Measurements from ENCODE around the gene HELQ.

DNA sequence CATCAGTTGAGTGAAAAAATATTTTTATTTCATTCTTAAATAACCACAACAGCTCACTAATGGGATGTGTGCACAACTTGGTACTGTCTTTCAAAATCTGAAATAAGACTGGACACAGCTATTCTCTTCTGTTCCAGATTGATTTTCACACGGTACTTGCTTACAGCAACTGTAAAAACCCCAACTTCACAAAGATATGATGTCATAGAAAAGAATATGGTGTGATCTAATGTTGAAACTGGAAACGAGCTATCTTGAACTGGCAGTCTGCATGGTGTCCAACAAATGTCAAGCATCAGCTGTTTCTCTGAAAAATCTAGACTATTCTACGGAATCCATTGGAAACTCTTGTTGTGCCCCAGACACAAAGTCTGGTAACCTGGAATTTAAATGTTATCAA is 14.7 kb downstream of the HELQ start:
- TF ChIP-seq, protein P1, sequence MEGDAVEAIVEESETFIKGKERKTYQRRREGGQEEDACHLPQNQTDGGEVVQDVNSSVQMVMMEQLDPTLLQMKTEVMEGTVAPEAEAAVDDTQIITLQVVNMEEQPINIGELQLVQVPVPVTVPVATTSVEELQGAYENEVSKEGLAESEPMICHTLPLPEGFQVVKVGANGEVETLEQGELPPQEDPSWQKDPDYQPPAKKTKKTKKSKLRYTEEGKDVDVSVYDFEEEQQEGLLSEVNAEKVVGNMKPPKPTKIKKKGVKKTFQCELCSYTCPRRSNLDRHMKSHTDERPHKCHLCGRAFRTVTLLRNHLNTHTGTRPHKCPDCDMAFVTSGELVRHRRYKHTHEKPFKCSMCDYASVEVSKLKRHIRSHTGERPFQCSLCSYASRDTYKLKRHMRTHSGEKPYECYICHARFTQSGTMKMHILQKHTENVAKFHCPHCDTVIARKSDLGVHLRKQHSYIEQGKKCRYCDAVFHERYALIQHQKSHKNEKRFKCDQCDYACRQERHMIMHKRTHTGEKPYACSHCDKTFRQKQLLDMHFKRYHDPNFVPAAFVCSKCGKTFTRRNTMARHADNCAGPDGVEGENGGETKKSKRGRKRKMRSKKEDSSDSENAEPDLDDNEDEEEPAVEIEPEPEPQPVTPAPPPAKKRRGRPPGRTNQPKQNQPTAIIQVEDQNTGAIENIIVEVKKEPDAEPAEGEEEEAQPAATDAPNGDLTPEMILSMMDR (IDR thresholded peaks at IDR 0.05; ENCODE audit: poor library complexity) = no peak
- no peak for TF ChIP-seq EZH2 (IDR thresholded peaks at IDR 0.05; ENCODE audit: borderline replicate concordance)
- TF ChIP-seq EZH2phosphoT487 (IDR thresholded peaks at IDR 0.05; ENCODE audit: low read depth, severe bottlenecking, unreplicated experiment) = no peak
